LNCaP clone FGC (cell line): ENCODE data around the gene SFT2D3.

Experiments
- DNase-seq: peaks from one replicate; pipeline ENCODE4 v3.0.0-alpha.2; 2011; ENCODE audit warnings: low read depth
- H3K4me3 ChIP-seq: 2 replicates; pipeline ENCODE4 v1.5.1; 2011; ENCODE audit warnings: mild to moderate bottlenecking, low read depth, low read length, control low read depth
- CTCF ChIP-seq: IDR thresholded peaks from 2 replicates; pipeline ENCODE4 v1.5.1; 2012; ENCODE audit warnings: mild to moderate bottlenecking; ENCODE audit not compliant: control insufficient read depth, insufficient read depth; ENCODE audit errors: extremely low read depth

Gene SFT2D3

GRCh38 chr2:127753374-127753773, 52.1 kb downstream of the SFT2D3 start:
- no peak for TF ChIP-seq CTCF
- DNase-seq: no peak
- no peak overlapping the region for H3K4me3 ChIP-seq

- no peak overlapping the region for H3K4me3 ChIP-seq
- no peak for TF ChIP-seq CTCF
- no peak for DNase-seq
These were observed 52.9 kb downstream of the SFT2D3 start for GRCh38 chr2:127754186-127754585.
